Neural progenitor cell (in vitro differentiated cells): ENCODE data around the gene CHFR. TPM values are rescaled to one million over a fixed set of nuclear protein-coding genes. Genes with fewer than 3 reads are reported as not detected.

Experiments used
- DNase-seq: peaks from one replicate; pipeline ENCODE4 v3.0.0-alpha.2; 2016; ENCODE audit warnings: low spot score
- H2AFZ ChIP-seq: fragments of 200-600 bp; sonication (generic); replicated peaks from 2 replicates; pipeline ENCODE4 v1.6.1; 2016; ENCODE audit warnings: antibody characterized with exemption
- H3F3A ChIP-seq: fragments of 200-600 bp; sonication (generic); 2 replicates; pipeline ENCODE4 v1.6.1; 2016; ENCODE audit warnings: antibody characterized with exemption, low read depth
- H3K27ac ChIP-seq: fragments of 200-600 bp; sonication (generic); 2 replicates; pipeline ENCODE4 v1.5.1; 2016; ENCODE audit warnings: mild to moderate bottlenecking
- H3K27me3 ChIP-seq: fragments of 200-600 bp; sonication (generic); 2 replicates; pipeline ENCODE4 v1.6.1; 2016; ENCODE audit warnings: mild to moderate bottlenecking, moderate library complexity
- H3K36me3 ChIP-seq: fragments of 200-600 bp; sonication (generic); 2 replicates; pipeline ENCODE4 v1.5.1; 2016
- H3K4me1 ChIP-seq: fragments of 200-600 bp; sonication (generic); 2 replicates; pipeline ENCODE4 v1.6.1; 2016; ENCODE audit warnings: mixed run types
- H3K4me2 ChIP-seq: fragments of 200-600 bp; sonication (generic); 2 replicates; pipeline ENCODE4 v1.6.1; 2016
- H3K4me3 ChIP-seq: fragments of 200-600 bp; sonication (generic); 2 replicates; pipeline ENCODE4 v1.5.1; 2016
- H3K79me2 ChIP-seq: fragments of 200-600 bp; sonication (generic); 2 replicates; pipeline ENCODE4 v1.6.1; 2016; ENCODE audit warnings: low read depth
- H3K9ac ChIP-seq: fragments of 200-600 bp; sonication (generic); 2 replicates; pipeline ENCODE4 v1.6.1; 2016
- H3K9me3 ChIP-seq: fragments of 200-600 bp; sonication (generic); 2 replicates; pipeline ENCODE4 v1.5.1; 2016; ENCODE audit warnings: low read depth
- H4K20me1 ChIP-seq: fragments of 200-600 bp; sonication (generic); 2 replicates; pipeline ENCODE4 v1.6.1; 2016; ENCODE audit warnings: low read depth
- H3K27ac Mint-ChIP-seq: 3 replicates; pipeline ENCODE4 v1.8.0; 2021; ENCODE audit warnings: mixed read lengths
- H3K27me3 Mint-ChIP-seq: 2 replicates; pipeline ENCODE4 v1.8.0; 2022; ENCODE audit warnings: low read depth, mild to moderate bottlenecking, inconsistent platforms, moderate library complexity, mixed read lengths; ENCODE audit not compliant: insufficient read depth
- H3K36me3 Mint-ChIP-seq: 3 replicates; pipeline ENCODE4 v1.8.0; 2021; ENCODE audit warnings: mixed read lengths
- H3K4me1 Mint-ChIP-seq: 3 replicates; pipeline ENCODE4 v1.8.0; 2021; ENCODE audit warnings: mixed read lengths
- H3K4me3 Mint-ChIP-seq: 3 replicates; pipeline ENCODE4 v1.8.0; 2021; ENCODE audit warnings: mild to moderate bottlenecking, moderate library complexity, mixed read lengths
- H3K9me3 Mint-ChIP-seq: 3 replicates; pipeline ENCODE4 v1.8.0; 2020; ENCODE audit warnings: mixed read lengths
- CTCF ChIP-seq: fragments of 200-600 bp; sonication (generic); IDR thresholded peaks from 2 replicates; pipeline ENCODE4 v1.5.1; 2017; ENCODE audit warnings: antibody characterized with exemption, mild to moderate bottlenecking
- EZH2 ChIP-seq: fragments of 200-600 bp; sonication (generic); IDR thresholded peaks from 2 replicates; pipeline ENCODE4 v1.6.1; 2017; ENCODE audit warnings: antibody characterized with exemption, mild to moderate bottlenecking, moderate library complexity
- EZH2phosphoT487 ChIP-seq: fragments of 200-600 bp; sonication (generic); IDR thresholded peaks from 2 replicates; pipeline ENCODE4 v1.6.1; 2017; ENCODE audit warnings: antibody characterized with exemption
- total RNA-seq: library from RNA; depleted of rRNA; stranded (reverse); fragments of >200 nt; gene quantifications from 2 replicates; pipeline ENCODE4 v1.2.3, GENCODE V29; 2015; ENCODE audit warnings: low replicate concordance

The CHFR gene
- total RNA-seq, 1 donor from 2014 or later, result 25.6 TPM

GRCh38 chr12:132869551-132869950 is 17.9 kb downstream of the CHFR start:
- no peaks in the 10 kb centered on the region for H3K27me3 Mint-ChIP-seq
- no peak overlapping the region for H3K9ac ChIP-seq
- H3K4me2 ChIP-seq, result no peak overlapping the region
- no peak overlapping the region for H3K27ac ChIP-seq
- H3K79me2 ChIP-seq, result no peaks in the 10 kb centered on the region
- H3K27ac Mint-ChIP-seq, result no peak overlapping the region
- DNase-seq, result no peak
- H3F3A ChIP-seq, result no peaks in the 10 kb centered on the region
- H3K27me3 ChIP-seq, result no peaks in the 10 kb centered on the region
- H3K36me3 Mint-ChIP-seq, result peaks cover 22% of the 10 kb centered on the region
- no peak for TF ChIP-seq EZH2phosphoT487
- no peaks in the 10 kb centered on the region for H3K9me3 Mint-ChIP-seq
- no peaks in the 10 kb centered on the region for H3K9me3 ChIP-seq
- no peak overlapping the region for H2AFZ ChIP-seq
- no peak overlapping the region for H3K4me3 Mint-ChIP-seq
- no peak overlapping the region for H3K4me3 ChIP-seq
- H3K4me1 Mint-ChIP-seq, result no peaks in the 10 kb centered on the region
- H3K4me1 ChIP-seq, result no peaks in the 10 kb centered on the region
- H3K36me3 ChIP-seq, result no peaks in the 10 kb centered on the region
- no peaks in the 10 kb centered on the region for H4K20me1 ChIP-seq

GRCh38 chr12:132866251-132866828 is 21.1 kb downstream of the CHFR start:
- Mint-ChIP-seq H3K9me3 (no peaks in the 10 kb centered on the region), H3K27ac (no peak overlapping the region), H3K27me3 (peaks cover 2% of the 10 kb centered on the region), H3K4me1 (no peaks in the 10 kb centered on the region), H3K36me3 (peaks cover 24% of the 10 kb centered on the region), H3K4me3 (no peak overlapping the region)
- Histone ChIP-seq H3K27ac (no peak overlapping the region), H2AFZ (no peak overlapping the region), H3K9ac (no peak overlapping the region), H3K79me2 (no peaks in the 10 kb centered on the region), H3K27me3 (no peaks in the 10 kb centered on the region), H3K4me2 (no peak overlapping the region), H3K9me3 (no peaks in the 10 kb centered on the region), H3K36me3 (no peaks in the 10 kb centered on the region), H3K4me3 (no peak overlapping the region), H4K20me1 (no peaks in the 10 kb centered on the region), H3K4me1 (no peaks in the 10 kb centered on the region), H3F3A (no peaks in the 10 kb centered on the region)
- no peak for TF ChIP-seq CTCF
- TF ChIP-seq EZH2, result no peak
- no peak for TF ChIP-seq EZH2phosphoT487
- no peak for DNase-seq

- no peak overlapping the region for H3K4me3 Mint-ChIP-seq
Observed at GRCh38 chr12:132861558-132861957, 25.8 kb downstream of the CHFR start.

More at GRCh38 chr12:132861558-132861957, 25.8 kb downstream of the CHFR start:
- no peak overlapping the region for H3K4me2 ChIP-seq
- peak overlapping the region; percentile 30 for H3K27ac Mint-ChIP-seq
- DNase-seq, result no peak
- no peaks in the 10 kb centered on the region for H3F3A ChIP-seq
- peaks cover 2% of the 10 kb centered on the region for H3K27me3 Mint-ChIP-seq
- H3K27me3 ChIP-seq, result no peaks in the 10 kb centered on the region
- no peak overlapping the region for H3K9ac ChIP-seq
- peaks cover 23% of the 10 kb centered on the region for H3K36me3 Mint-ChIP-seq
- no peak overlapping the region for H3K27ac ChIP-seq
- TF ChIP-seq CTCF, result no peak
- TF ChIP-seq EZH2, result no peak
- TF ChIP-seq EZH2phosphoT487, result no peak
- H4K20me1 ChIP-seq, result no peaks in the 10 kb centered on the region
- no peaks in the 10 kb centered on the region for H3K36me3 ChIP-seq
- H2AFZ ChIP-seq, result no peak overlapping the region
- no peaks in the 10 kb centered on the region for H3K9me3 Mint-ChIP-seq
- H3K4me3 ChIP-seq, result no peak overlapping the region
- H3K79me2 ChIP-seq, result no peaks in the 10 kb centered on the region
- no peaks in the 10 kb centered on the region for H3K9me3 ChIP-seq
- no peaks in the 10 kb centered on the region for H3K4me1 ChIP-seq
- H3K4me1 Mint-ChIP-seq, result no peaks in the 10 kb centered on the region
